ENCODE measurements around the gene TEX54.
"Not testable (repeated sequence)": the region's sequence is repeated elsewhere in the genome, so short reads cannot be mapped to it uniquely, and the experiment has no call there.

Gene TEX54

GRCh38 chr11:62832336-62833234 is at the start of gene TEX54:
TSS of gene TEX54 (minus strand) at chr11:62832841.
- DNase-seq: no peak

GRCh38 chr11:62882431-62882749 is 49.7 kb upstream of the TEX54 start:
- DNase-seq: no peak

DNA sequence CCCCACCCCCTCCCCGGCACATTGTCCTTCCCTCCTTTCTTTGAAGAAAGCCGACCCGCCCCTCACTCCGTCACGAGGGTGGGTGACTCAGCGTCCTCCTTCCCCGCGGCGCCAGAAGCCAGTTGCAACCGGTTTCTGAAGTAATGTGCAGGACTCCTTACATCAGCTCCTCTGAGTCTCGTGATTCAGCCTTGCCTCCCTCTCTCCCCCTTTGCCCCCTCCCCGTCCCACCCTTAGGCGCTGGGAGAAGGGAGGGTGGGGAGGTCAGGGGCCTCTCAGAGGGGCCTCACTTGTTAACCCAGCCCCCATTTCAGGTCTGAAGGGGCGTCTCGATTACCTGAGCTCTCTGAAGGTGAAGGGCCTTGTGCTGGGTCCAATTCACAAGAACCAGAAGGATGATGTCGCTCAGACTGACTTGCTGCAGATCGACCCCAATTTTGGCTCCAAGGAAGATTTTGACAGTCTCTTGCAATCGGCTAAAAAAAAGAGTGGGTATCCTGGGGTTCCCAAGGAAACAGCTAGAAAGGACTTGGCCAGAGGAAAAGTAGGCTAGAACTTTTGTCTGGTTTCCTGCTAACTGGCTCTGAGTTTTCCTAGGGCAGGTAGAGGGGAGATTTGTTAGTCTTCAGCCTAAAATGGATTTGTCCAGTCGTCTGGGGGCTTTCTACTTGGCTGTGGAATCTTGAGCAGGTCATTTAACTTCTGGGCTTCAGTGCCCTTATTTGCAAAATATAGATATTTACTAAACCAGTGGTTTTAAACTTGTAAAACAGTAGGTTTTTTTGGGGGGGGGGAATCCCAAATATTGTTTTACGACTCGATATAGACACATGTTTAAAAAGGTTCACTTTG is 49.2 kb upstream of the TEX54 start:
- peak; percentile 90 to 100 for DNase-seq

GRCh38 chr11:62880803-62881578 is 48.4 kb upstream of the TEX54 start, which contains the start of gene SLC3A2:
TSS of gene SLC3A2 (plus strand) at chr11:62880896. CDS start at chr11:62881024, 128 bp downstream.
- peak; percentile 87 to 100 for DNase-seq

- DNase-seq: peak in 1 of 2 donors; percentile 50
These were observed 47.7 kb upstream of the TEX54 start for GRCh38 chr11:62880231-62880802.

GRCh38 chr11:62879235-62879978 is 46.8 kb upstream of the TEX54 start:
- no peak for DNase-seq

DNA sequence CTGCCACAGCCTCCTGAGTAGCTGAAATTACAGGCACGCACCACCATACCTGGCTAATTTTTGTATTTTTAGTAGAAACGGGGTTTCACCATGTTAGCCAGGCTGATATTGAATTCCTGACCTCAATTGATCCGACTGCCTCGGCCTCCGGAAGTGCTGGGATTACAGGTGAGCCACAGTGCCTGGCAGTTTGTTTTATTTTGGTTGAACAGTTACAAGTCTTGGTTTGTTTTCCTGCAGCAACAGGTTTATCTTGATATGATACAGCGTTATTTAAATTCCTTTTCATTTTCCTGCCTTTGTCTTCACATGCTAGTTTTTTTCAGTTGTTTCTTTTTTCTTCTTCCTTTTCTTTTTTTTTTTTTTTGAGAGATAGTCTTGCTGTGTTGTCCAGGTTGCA is 44.1 kb upstream of the TEX54 start:
- DNase-seq: no peak

- no peak for DNase-seq
These were observed 43.2 kb upstream of the TEX54 start for GRCh38 chr11:62875698-62876478.

DNA sequence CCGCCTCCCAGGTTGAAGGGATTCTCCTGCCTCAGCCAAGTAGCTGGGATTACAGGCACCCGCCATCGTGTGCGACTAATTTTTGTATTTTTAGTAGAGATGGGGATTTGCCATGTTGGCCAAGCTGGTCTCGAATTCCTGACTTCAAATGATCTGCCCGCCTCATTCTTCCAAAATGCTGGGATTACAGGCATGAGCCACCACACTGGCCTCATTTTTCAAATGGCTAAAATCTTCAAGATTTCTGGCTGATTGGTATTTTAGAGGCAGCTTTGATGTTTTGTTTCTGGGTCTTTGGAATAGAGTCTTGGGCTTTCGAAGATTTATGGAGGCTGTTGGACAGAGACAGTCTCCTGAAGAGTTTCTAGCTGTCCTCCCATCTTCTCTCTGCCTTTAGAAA is 42.2 kb upstream of the TEX54 start:
- DNase-seq: no peak

DNA sequence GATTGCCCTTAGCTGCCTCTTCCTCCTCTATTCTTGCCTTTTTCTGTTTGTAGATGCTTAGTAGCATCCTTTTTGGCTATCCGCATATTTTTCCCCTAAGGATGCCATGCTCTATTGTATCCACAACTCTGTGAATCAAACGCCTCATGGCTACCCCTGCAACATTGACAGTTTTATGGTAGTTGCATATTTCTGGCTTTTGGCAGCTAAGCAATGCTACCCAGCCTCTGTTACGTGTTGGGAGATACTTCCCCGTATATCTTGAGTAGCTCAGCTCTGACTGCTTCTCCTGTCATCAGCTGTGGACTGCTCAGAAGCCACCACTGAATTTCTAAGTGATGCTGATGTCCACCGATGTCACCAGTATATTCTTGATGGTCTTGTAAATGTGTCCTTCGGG is 33.0 kb upstream of the TEX54 start:
- no peak for DNase-seq

DNA sequence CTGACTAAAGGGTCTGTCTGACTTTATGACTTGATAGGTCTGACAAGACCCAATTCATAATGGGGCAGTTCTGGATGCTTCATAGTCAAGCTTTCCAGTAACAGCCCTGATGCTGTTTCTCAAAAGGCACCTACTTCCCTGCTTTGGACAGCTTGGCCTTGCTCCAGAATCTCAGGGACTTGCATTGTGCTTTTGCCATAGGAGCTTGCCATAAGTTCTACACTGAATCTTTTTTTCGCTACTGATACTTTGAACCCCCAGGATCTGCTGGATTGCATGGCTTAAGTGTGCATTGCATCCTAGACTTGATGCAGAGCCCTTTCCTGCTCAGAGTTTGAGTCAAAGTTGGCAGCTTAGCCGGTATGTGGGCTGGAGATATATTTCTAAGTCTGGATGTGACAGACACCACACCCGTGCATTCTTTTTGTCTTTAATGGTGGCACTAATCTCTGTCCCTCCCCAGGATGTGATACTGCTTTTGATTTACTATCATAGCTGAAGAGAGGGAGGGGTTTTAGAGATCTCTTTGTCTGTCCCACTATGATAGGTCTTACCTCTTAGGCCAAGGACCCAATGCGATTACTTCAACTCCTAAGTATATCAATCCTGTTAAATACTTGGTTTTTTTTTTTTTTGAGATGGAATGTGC is 31.2 kb upstream of the TEX54 start:
- no peak for DNase-seq

- DNase-seq: not testable (repeated sequence)
These were observed 29.0 kb upstream of the TEX54 start for GRCh38 chr11:62861564-62862192.

DNA sequence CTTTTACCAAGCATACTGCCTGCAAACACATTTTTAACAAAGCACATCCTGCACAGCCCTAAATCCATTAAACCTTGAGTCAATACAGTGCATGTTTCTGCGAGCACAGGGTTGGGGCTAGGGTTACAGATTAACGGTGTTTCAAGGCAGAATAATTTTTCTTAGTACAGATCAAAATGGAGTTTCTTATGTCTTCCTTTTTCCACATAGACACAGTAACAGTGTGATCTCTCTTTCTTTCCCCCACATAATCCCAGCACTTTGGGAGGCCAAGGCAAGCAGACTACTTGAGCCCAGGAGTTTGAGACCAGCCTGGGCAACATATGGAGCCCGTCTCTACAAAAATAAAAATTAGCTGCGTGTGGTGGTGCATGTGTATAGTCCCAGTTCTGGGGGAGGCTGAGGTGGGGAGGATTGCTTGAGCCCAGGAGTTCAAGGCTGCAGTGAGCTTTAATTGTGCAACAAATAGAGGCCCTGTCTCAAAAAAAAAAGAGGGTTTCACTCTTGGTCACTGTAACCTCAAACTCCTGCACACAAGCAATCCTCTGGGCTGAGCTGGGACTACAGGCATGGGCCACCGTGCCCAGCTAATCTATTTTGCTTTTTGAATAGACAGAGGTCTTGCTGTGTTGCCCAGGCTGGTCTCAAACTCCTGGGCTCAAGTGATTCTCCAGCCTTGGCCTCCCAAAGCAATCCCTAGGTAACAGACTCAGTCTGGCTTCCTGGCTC is 28.4 kb upstream of the TEX54 start:
- no peak for DNase-seq

DNA sequence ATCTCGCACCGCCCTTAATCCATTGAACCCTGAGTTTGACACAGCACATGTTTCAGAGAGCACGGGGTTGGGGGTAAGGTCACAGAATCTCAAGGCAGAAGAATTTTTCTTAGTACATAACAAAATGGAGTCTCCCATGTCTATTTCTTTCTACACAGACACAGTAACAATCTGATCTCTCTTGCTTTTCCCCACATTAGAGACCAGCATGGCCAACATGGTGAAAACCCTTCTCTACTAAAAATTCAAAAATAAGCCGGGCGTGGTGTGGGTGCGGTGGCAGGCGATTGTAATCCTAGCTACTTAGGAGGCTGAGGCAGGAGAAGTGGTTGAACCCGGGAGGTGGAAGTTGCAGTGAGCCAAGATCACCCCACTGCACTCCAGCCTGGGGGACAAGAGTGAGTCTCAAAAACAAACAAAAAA is 26.7 kb upstream of the TEX54 start:
- DNase-seq: not testable (repeated sequence)

DNA sequence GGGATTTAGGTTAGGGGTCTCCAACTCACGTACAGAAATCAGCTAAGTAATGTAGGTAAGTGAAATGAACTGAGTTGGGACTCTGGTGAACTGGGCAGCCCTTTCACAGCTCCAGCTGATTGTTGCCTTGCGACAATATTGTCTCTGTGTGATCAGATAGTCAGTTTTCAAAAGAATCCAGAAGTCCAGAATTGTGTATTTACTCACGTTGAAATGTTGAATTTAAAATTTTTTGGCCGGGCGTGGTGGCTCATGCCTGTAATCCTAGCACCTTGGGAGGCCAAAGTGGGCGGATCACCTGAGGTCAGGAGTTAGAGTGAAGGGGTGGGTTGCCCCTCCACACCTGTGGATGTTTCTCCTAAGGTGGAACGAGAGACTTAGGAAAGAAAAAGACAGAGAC is 25.6 kb upstream of the TEX54 start:
- DNase-seq: no peak

GRCh38 chr11:62857541-62857982 is 24.9 kb upstream of the TEX54 start:
- DNase-seq: no peak

DNA sequence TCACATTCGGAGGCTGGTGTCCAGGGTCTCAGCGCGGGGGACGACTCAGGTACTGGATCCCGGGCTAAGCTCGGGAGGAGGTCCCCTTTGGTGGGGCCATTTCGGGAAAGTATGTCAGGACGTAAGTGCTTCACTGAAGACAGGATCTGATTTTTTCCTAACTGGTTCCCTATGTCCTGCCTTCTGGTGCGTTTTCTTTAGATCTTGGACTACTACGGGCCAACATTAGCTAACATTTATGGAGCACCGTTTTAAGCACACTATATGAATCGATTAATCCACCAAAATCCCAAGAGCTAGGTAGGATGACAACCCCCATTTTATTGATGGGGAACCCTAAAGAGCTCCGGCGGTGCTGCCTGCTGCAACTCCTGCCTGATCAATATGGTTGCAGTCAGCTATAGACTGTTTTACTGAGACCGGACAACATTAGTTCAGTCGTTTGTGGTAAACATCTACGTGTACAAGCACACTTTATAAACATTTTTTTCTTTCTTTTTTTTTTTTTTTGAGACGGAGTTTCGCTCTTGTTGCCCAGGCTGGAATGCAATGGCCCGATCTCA is 23.8 kb upstream of the TEX54 start:
- DNase-seq: no peak

GRCh38 chr11:62855571-62856332 is 23.1 kb upstream of the TEX54 start:
- DNase-seq: peak; percentile 92 to 94
